ENCODE measurements around the gene PCK1. TPM values are rescaled to one million over a fixed set of nuclear protein-coding genes. Genes with fewer than 3 reads are reported as not detected.

Gene PCK1
- polyA plus RNA-seq, 1 donor, result 17.2 TPM

- no peak for DNase-seq
Measured at GRCh38 chr20:57576617-57577550, 16.0 kb downstream of the PCK1 start.

- no peak for DNase-seq
Measured at GRCh38 chr20:57577679-57578475, 17.0 kb downstream of the PCK1 start.

GRCh38 chr20:57578476-57579165 lies 17.7 kb downstream of the PCK1 start:
- DNase-seq, result no peak

- no peak for DNase-seq
Measured at GRCh38 chr20:57579331-57579897, 18.5 kb downstream of the PCK1 start.

- no peak for DNase-seq
Measured at GRCh38 chr20:57579898-57580447, 19.1 kb downstream of the PCK1 start.

DNA sequence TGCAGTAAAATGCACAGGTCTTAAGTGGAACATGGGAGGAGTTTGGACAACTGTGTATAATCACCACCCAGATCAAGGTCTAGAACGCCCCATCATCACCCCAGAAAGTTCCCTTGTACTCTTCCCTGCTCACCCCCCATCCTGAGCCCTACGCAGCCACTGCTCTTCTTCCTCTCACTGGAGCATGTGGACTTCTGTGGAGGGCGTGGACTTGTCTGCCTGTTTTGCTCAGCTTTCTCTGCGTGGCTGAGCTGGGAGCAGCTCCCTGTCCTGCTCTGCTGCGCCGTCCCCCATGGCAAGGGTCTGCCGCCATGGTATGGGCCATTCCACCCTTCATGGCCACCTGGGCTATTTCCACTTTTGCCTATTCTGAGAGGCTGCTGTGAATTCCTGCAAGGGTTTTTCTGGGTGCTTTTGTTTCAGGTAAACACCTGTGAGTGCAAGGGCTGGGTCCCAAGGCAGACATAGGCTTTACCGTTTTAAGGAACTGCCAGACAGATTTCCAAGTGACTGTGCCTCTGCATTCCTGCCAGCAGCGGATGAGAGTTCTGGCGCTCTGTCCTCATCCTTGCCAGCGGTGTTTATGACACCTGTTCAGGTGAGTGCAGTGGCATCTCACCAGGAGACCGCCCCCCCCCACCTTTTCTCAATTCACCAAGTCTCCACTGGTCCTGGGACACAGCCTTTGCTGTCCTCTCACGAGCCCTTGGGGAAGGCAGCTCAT lies 19.7 kb downstream of the PCK1 start:
- DNase-seq, result no peak

- no peak for DNase-seq
Measured at GRCh38 chr20:57581202-57582028, 20.5 kb downstream of the PCK1 start.

- DNase-seq, result no peak
Measured at GRCh38 chr20:57582029-57582378, 21.1 kb downstream of the PCK1 start.

DNA sequence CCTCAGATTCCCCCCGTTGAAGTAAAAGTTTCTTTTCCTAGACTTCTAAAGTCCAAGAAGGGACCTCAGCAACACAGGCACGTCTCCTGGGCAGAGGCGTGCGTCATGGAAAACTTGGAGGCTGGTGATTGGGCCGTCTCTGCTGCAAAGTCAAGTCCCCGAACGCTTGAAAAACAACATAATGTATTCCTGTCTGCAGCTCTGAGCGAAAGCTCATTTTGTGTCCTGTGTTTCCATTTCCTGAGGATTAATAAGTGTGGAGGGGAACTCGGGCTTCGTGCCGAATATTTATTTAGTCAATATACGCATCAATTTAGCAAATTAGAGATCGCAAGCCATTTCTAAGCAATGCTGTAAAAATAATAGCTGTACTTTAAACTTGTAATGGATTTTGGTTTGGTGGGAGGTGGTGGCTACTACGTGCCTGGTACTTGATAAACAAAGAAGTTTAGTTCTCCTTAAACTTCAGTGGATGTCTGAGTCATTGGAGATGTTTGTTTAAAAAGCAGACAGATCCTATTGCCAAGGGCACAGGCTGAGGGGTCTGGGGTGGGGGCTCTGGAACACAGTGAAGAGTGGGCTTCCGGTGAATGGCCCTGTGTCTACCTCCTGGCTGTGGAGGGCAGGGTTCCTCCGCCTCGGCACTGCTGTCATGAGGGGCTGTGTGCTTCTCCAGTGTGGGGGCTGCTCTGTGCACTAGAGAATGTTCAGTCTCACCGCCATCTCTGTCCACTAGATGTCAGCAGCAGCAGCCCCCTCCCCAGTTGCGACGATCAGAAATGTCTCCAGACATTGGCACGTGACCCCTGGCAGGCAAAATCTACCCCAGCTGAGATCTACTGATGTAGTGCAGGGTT lies 21.8 kb downstream of the PCK1 start:
- DNase-seq, result no peak

DNA sequence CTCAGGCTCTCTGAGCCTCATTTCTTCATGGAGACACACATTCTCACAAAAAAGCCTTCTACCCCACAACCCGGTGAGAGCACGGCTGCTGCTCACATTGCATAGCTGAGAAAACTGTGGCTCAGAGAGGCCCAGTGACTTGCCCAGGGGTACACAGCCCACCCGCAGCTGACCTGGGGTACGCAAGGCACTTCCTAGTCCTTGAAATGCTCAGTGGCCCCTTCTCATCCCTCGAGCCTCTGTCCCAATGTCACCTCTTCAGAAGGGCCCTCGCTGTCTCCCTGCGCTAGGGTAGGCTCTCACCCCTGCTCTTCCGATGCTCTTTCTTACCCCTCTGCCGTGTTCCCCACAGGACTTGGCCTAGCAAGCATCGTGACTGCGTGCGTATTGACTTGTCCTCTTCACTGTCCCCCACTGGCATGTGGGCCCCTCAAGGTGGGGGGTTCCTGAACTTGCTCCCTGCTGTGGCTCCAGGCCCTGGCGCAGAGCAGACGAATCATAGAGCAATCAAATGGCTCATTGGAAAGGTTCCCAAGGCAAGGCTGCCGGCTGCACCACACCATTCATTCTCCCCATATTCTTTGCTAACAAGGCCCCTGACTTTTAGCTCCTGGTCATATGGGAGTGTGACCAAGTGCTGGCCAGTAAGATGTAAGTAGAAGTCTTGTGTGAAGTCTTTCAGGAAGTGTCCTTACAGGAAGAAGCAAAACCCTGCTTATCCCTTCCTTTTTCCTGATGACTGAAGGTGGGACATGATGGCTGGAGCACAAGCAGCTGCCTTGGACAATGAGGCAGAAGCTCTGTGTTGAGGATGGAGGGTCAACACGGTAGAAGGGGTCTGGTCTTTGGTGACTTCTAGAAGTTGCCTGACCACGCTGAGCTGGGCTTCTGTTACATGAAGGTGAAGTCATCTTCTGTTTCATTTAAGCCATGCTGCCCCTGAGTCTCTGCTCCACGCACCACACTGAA lies 22.7 kb downstream of the PCK1 start:
- no peak for DNase-seq

DNA sequence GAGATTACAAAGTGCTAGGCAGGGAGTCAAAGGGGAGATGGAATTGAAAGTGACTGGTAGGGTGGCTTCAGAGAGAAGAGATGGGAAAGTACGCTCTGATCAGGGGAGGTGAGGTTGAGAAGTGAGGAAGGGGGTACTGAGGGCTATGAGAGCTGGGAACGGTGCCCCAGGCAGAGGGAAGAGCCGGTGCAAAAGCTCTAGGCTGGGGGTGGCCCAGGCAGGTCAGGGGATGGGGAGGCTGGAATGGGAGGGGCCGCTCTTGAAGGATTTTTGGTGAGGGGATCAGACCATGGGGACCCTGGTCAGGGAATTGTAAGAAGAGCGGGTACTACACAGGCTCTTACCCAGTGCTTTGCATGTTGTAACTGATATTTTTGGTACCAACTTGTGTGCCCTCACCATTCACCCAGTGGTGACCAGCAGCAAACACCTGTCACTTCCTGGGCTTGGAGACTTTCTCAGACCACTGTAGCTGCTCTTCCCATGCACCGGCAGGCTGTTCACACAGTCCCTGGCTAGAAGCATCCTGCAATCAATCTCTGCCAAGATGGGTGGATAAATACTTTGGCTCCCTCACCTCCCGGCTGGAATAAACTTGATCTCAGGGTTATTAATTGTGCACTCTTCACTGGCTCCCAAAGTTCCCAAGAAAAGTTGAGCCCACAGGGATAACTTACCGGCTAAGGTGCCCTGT lies 24.0 kb downstream of the PCK1 start:
- no peak for DNase-seq

GRCh38 chr20:57585466-57586213 lies 24.7 kb downstream of the PCK1 start:
- no peak for DNase-seq

DNA sequence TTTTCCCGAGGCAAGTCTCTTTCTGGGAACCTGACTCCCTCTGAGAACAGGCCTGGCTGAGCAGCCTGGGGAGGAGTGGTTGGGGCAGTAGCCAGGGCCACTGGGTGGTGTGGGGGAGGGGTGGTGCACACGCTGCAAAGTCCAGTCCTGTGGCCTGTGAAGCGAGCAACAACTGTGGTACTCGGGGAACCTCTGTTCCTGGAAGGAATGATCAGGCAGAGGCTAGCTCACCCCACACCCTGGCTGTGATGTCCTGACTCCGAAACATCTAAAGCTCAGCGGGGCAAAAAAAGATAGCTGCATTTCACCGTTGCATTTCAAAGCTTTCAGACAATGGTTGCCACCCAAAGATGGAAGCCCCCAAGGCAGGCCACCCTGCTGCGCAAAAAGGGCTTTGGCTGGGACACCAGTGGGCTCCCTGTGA lies 25.5 kb downstream of the PCK1 start:
- DNase-seq, result no peak

DNA sequence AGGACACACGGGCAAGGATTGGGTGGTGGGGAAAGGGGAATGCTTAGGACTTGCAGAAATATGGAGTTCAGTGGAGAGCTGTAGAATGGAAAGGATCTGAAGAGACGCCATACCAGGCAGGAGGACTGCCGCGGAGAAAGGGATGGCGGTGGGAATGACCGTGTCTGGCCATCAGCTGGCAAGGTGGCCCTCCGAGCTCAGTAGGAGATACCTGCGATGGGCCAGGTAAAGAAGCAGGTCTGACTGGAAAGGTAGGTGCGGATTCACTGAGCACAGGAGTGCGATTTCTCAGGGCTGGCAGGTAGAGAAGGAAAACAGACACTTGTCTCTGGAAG lies 26.0 kb downstream of the PCK1 start:
- DNase-seq, result no peak

DNA sequence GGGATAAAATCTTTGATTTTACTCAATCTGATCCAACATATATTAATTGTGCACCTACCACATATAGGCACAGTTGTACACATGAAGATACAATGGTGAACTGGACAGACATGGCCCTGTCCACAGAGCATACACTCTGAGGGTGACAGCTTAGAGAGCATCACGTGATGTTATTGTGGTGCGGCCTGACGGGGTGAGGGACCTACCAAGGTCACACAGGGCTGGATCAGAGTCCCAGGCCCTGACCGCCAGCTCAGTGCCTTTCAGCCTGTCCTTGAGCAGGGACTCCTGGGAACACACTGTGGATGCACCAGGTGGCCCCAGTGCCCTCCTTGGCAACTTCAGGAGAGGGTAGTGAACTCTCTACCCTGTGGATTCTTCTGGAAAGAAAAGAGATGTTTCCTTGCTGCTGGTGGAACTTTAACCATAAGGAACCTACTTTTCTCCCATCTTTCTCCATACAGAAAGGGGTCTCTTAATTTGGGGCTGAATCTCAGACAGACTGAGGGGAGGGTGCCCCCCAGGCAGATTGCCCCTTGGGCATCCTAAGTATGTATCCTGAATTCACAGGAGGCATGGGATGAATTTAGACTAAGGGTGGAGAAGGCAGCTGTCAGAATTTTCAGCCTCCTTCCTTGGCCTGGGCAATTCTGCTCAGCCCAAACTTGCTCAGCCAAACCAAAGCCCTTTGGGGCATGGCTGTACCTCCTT lies 26.5 kb downstream of the PCK1 start:
- DNase-seq, result no peak

- no peak for DNase-seq
Measured at GRCh38 chr20:57587989-57588377, 27.1 kb downstream of the PCK1 start.
